Suprapubic skin (tissue), 3 donors: Measurements from ENCODE around the gene ELANE.

Source experiments
- CTCF ChIP-seq, 2 donors: fragments of 200-600 bp in 1 of 2; fragments of 450-650 bp in 1 of 2; sonication (generic) in 1 of 2; IDR thresholded peaks; one replicate each; pipeline ENCODE4 v1.5.1; 2016 to 2019; ENCODE audit warnings: antibody characterized with exemption in 2 of 2, mild to moderate bottlenecking in 1 of 2, moderate library complexity in 1 of 2
- POLR2A ChIP-seq, 2 donors: fragments of 450-650 bp; IDR thresholded peaks; one replicate each; pipeline ENCODE4 v1.6.1; 2017; ENCODE audit warnings: antibody characterized with exemption in 2 of 2, mild to moderate bottlenecking in 2 of 2, moderate library complexity in 2 of 2

- TF ChIP-seq POLR2A (IDR thresholded peaks at IDR 0.05) (no peak), CTCF (IDR thresholded peaks at IDR 0.05) (no peak)
Observed at GRCh38 chr19:848386-848921, 3.6 kb upstream of the ELANE start.
